Fibroblast of lung (primary cell): ENCODE results near the gene SH2D6. TPM values are rescaled to one million over a fixed set of nuclear protein-coding genes. Genes with fewer than 3 reads are reported as not detected.
"Not testable (repeated sequence)": the region's sequence is repeated elsewhere in the genome, so short reads cannot be mapped to it uniquely, and the experiment has no call there.

Source experiments
- DNase-seq, 2 donors: peaks; one replicate each; pipeline versions ENCODE4 v3.0.0 to v3.0.0-alpha.2; 2010; ENCODE audit warnings: low read depth in 2 of 2
- H2AFZ ChIP-seq: 2 replicates; pipeline ENCODE4 v1.5.1; 2012; ENCODE audit warnings: low read length, control low read depth, inconsistent platforms
- H3K27ac ChIP-seq: 2 replicates; pipeline ENCODE4 v1.5.1; 2011; ENCODE audit warnings: low read length, control low read depth; ENCODE audit not compliant: insufficient read depth
- H3K27me3 ChIP-seq: 2 replicates; pipeline ENCODE4 v1.5.1; 2011; ENCODE audit warnings: mild to moderate bottlenecking, low read length; ENCODE audit not compliant: control insufficient read depth, insufficient read depth
- H3K36me3 ChIP-seq: 2 replicates; pipeline ENCODE4 v1.5.1; 2011; ENCODE audit warnings: low read length; ENCODE audit not compliant: control insufficient read depth, insufficient read depth
- H3K4me1 ChIP-seq: 2 replicates; pipeline ENCODE4 v1.5.1; 2011; ENCODE audit warnings: low read length; ENCODE audit not compliant: control insufficient read depth, insufficient read depth; ENCODE audit errors: extremely low read depth
- H3K4me2 ChIP-seq: 2 replicates; pipeline ENCODE4 v1.5.1; 2011; ENCODE audit warnings: low read length, control low read depth; ENCODE audit not compliant: insufficient read depth; ENCODE audit errors: extremely low read depth
- H3K4me3 ChIP-seq, 4 experiments: fragments of 200-600 bp in 1 of 4; sonication (generic) in 1 of 4; replicated peaks in 1 of 4; 2 replicates each; pipeline ENCODE4 v1.5.1; 2011 to 2016; ENCODE audit warnings: low read length in 4 of 4, low read depth in 3 of 4, mild to moderate bottlenecking in 3 of 4, control low read depth in 2 of 4, inconsistent platforms in 1 of 4, mixed read lengths in 1 of 4; ENCODE audit not compliant: insufficient read depth in 1 of 4; ENCODE audit errors: control extremely low read depth in 1 of 4
- H3K79me2 ChIP-seq: 2 replicates; pipeline ENCODE4 v1.5.1; 2012; ENCODE audit warnings: mild to moderate bottlenecking, low read length, inconsistent platforms; ENCODE audit not compliant: control insufficient read depth, insufficient read depth
- H3K9ac ChIP-seq: 2 replicates; pipeline ENCODE4 v1.5.1; 2011; ENCODE audit warnings: mild to moderate bottlenecking, low read length, control low read depth; ENCODE audit not compliant: insufficient read depth
- H3K9me3 ChIP-seq: 2 replicates; pipeline ENCODE4 v1.5.1; 2012; ENCODE audit warnings: low read depth, low read length; ENCODE audit not compliant: control insufficient read depth, insufficient read depth
- H4K20me1 ChIP-seq: 2 replicates; pipeline ENCODE4 v1.5.1; 2011; ENCODE audit warnings: low read length; ENCODE audit not compliant: control insufficient read depth, insufficient read depth; ENCODE audit errors: extremely low read depth
- CTCF ChIP-seq, 2 donors: IDR thresholded peaks in 1 of 2; conservative IDR thresholded peaks in 1 of 2; 1 replicate in 1 of 2; 2 replicates in 1 of 2; pipeline ENCODE4 v1.5.1; 2011 to 2012; ENCODE audit warnings: low read length in 2 of 2, control low read depth in 1 of 2, inconsistent platforms in 1 of 2, low read depth in 1 of 2, mild to moderate bottlenecking in 1 of 2
- EZH2 ChIP-seq: IDR thresholded peaks from 2 replicates; pipeline ENCODE4 v1.5.1; 2012; ENCODE audit warnings: low read length, control low read depth, mild to moderate bottlenecking; ENCODE audit errors: missing control alignments
- polyA plus RNA-seq, 2 donors: library from polyadenylated mRNA; depleted of rRNA in 1 of 2; stranded (reverse) in 1 of 2; unstranded in 1 of 2; fragments of >200 nt; gene quantifications; 2 replicates each; pipeline ENCODE4 v1.2.1, GENCODE V29; 2011 to 2012; ENCODE audit warnings: missing spikeins in 1 of 2
- total RNA-seq: library from RNA; depleted of rRNA; stranded (reverse); fragments of >200 nt; gene quantifications from 2 replicates; pipeline ENCODE4 v1.2.1, GENCODE V29; 2014

SH2D6 gene
- total and polyA plus RNA-seq, 2 donors (not counting 1 experiment from before 2014, with no cell fraction given), result 0.16 to 2.1 TPM

GRCh38 chr2:85413592-85414420 is 4.7 kb upstream of the SH2D6 start:
- Histone ChIP-seq H3K79me2 (no peaks in the 10 kb centered on the region), H4K20me1 (no peaks in the 10 kb centered on the region), H3K27me3 (no peaks in the 10 kb centered on the region), H2AFZ (peak overlapping the region; percentile 58), H3K4me1 (peaks cover 2% of the 10 kb centered on the region), H3K27ac (peak overlapping the region; percentile 42), H3K9ac (no peak overlapping the region), H3K9me3 (no peaks in the 10 kb centered on the region), H3K4me3 (peak overlapping the region; percentile 41 to 69 (median 58)), H3K36me3 (no peaks in the 10 kb centered on the region), H3K4me2 (peak overlapping the region; percentile 79)
- TF ChIP-seq EZH2 (no peak), CTCF (conservative IDR thresholded peaks at IDR 0.05 in 1 of 2, IDR thresholded peaks at IDR 0.05 in 1 of 2; ENCODE audit: low read depth in 1 of 2, low read length in 2 of 2) (peak in 1 of 2 donors; percentile 2)
- peak; percentile 59 to 61 for DNase-seq

- H3K36me3 ChIP-seq, H3K27ac ChIP-seq, H4K20me1 ChIP-seq, H3K27me3 ChIP-seq, H3K79me2 ChIP-seq, H3K9ac ChIP-seq, H3K4me2 ChIP-seq, H3K9me3 ChIP-seq, DNase-seq, H2AFZ ChIP-seq, H3K4me1 ChIP-seq: not testable (repeated sequence)
- peak overlapping the region in 1 of 4 experiments; percentile 66 for H3K4me3 ChIP-seq
Observed at GRCh38 chr2:85414421-85414759, 4.1 kb upstream of the SH2D6 start.

GRCh38 chr2:85414761-85415553 is 3.6 kb upstream of the SH2D6 start:
- Histone ChIP-seq H3K9me3 (no peaks in the 10 kb centered on the region), H3K4me2 (no peak overlapping the region), H3K27me3 (no peaks in the 10 kb centered on the region), H3K4me1 (peaks cover under 1% of the 10 kb centered on the region), H4K20me1 (no peaks in the 10 kb centered on the region), H3K9ac (no peak overlapping the region), H3K4me3 (no peak overlapping the region), H3K36me3 (no peaks in the 10 kb centered on the region), H2AFZ (no peak overlapping the region), H3K79me2 (no peaks in the 10 kb centered on the region), H3K27ac (no peak overlapping the region)
- TF ChIP-seq CTCF (conservative IDR thresholded peaks at IDR 0.05 in 1 of 2, IDR thresholded peaks at IDR 0.05 in 1 of 2; ENCODE audit: low read depth in 1 of 2, low read length in 2 of 2), result no peak
- no peak for TF ChIP-seq EZH2
- no peak for DNase-seq
